H9 (cell line): ENCODE measurements around the gene TSPEAR. TPM values are rescaled to one million over a fixed set of nuclear protein-coding genes. Genes with fewer than 3 reads are reported as not detected.

Experiments used
- DNase-seq: peaks from one replicate; pipeline ENCODE4 v3.0.0-alpha.2; 2017
- H2AFZ ChIP-seq: one replicate; pipeline ENCODE4 v1.6.1; 2013; ENCODE audit warnings: mild to moderate bottlenecking, low read length, control low read depth, moderate library complexity
- H2AK5ac ChIP-seq: 2 replicates; pipeline ENCODE4 v1.6.1; 2013; ENCODE audit warnings: low read length, control low read depth, mixed read lengths; ENCODE audit not compliant: insufficient read length
- H2BK120ac ChIP-seq: one replicate; pipeline ENCODE4 v1.6.1; 2013; ENCODE audit warnings: low read depth, mild to moderate bottlenecking, low read length, control low read depth, inconsistent platforms; ENCODE audit not compliant: poor library complexity, severe bottlenecking
- H2BK12ac ChIP-seq: 2 replicates; pipeline ENCODE4 v1.6.1; 2013; ENCODE audit warnings: low read length, control low read depth, mixed read lengths, low read depth; ENCODE audit not compliant: insufficient read length
- H2BK15ac ChIP-seq: 2 replicates; pipeline ENCODE4 v1.6.1; 2013; ENCODE audit warnings: low read depth, low read length, control low read depth
- H2BK20ac ChIP-seq: one replicate; pipeline ENCODE4 v1.6.1; 2013; ENCODE audit warnings: low read depth, mild to moderate bottlenecking, low read length, control low read depth, inconsistent platforms; ENCODE audit not compliant: poor library complexity, severe bottlenecking
- H2BK5ac ChIP-seq: 2 replicates; pipeline ENCODE4 v1.6.1; 2013; ENCODE audit warnings: low read length, control low read depth, mixed read lengths; ENCODE audit not compliant: insufficient read length
- H3K14ac ChIP-seq: 2 replicates; pipeline ENCODE4 v1.6.1; 2013; ENCODE audit warnings: low read length, control low read depth; ENCODE audit not compliant: insufficient read depth
- H3K18ac ChIP-seq: 2 replicates; pipeline ENCODE4 v1.6.1; 2013; ENCODE audit warnings: low read depth, mild to moderate bottlenecking, mixed read lengths, low read length, control low read depth; ENCODE audit not compliant: insufficient read length
- H3K23ac ChIP-seq: 2 replicates; pipeline ENCODE4 v1.6.1; 2013; ENCODE audit warnings: low read length, control low read depth, mixed read lengths, low read depth; ENCODE audit not compliant: insufficient read length
- H3K23me2 ChIP-seq: 2 replicates; pipeline ENCODE4 v1.6.1; 2013; ENCODE audit warnings: low read depth, mild to moderate bottlenecking, mixed read lengths, low read length, control low read depth; ENCODE audit not compliant: insufficient read length, poor library complexity, severe bottlenecking
- H3K27ac ChIP-seq: 2 replicates; pipeline ENCODE4 v1.5.1; 2013; ENCODE audit warnings: low read length, control low read depth, mixed read lengths, low read depth; ENCODE audit not compliant: insufficient read length
- H3K27me3 ChIP-seq: 2 replicates; pipeline ENCODE4 v1.6.1; 2013; ENCODE audit warnings: low read length, control low read depth, inconsistent platforms; ENCODE audit not compliant: insufficient read depth
- H3K4ac ChIP-seq: 2 replicates; pipeline ENCODE4 v1.6.1; 2013; ENCODE audit warnings: low read depth, mild to moderate bottlenecking, control low read depth, inconsistent platforms, low read length, moderate library complexity
- H3K4me1 ChIP-seq: 2 replicates; pipeline ENCODE4 v1.6.1; 2013; ENCODE audit warnings: low read length, control low read depth, inconsistent platforms; ENCODE audit not compliant: insufficient read depth
- H3K4me2 ChIP-seq: 2 replicates; pipeline ENCODE4 v1.6.1; 2013; ENCODE audit warnings: low read length, control low read depth, mixed read lengths; ENCODE audit not compliant: insufficient read length, insufficient read depth
- H3K56ac ChIP-seq: 2 replicates; pipeline ENCODE4 v1.6.1; 2013; ENCODE audit warnings: low read depth, mild to moderate bottlenecking, mixed read lengths, low read length, control low read depth; ENCODE audit not compliant: insufficient read length
- H3K79me1 ChIP-seq: 2 replicates; pipeline ENCODE4 v1.6.1; 2013; ENCODE audit warnings: low read depth, mild to moderate bottlenecking, moderate library complexity, low read length, control low read depth, inconsistent platforms; ENCODE audit not compliant: insufficient read depth, poor library complexity, severe bottlenecking
- H3K79me2 ChIP-seq: 2 replicates; pipeline ENCODE4 v1.6.1; 2013; ENCODE audit warnings: low read length, control low read depth, inconsistent platforms; ENCODE audit not compliant: insufficient read depth
- H3K9ac ChIP-seq: 2 replicates; pipeline ENCODE4 v1.6.1; 2013; ENCODE audit warnings: low read length, control low read depth, mixed read lengths; ENCODE audit not compliant: insufficient read length; ENCODE audit errors: extremely low read depth
- H3K9me3 ChIP-seq: one replicate; pipeline ENCODE4 v1.6.1; 2013; ENCODE audit warnings: low read depth, low read length, inconsistent platforms; ENCODE audit not compliant: control insufficient read depth
- H3T11ph ChIP-seq: one replicate; pipeline ENCODE4 v1.6.1; 2013; ENCODE audit warnings: mild to moderate bottlenecking, low read length, control low read depth, inconsistent platforms
- H4K20me1 ChIP-seq: one replicate; pipeline ENCODE4 v1.6.1; 2013; ENCODE audit not compliant: control insufficient read depth, insufficient read length, insufficient read depth
- H4K5ac ChIP-seq: 2 replicates; pipeline ENCODE4 v1.6.1; 2013; ENCODE audit warnings: low read depth, mild to moderate bottlenecking, mixed read lengths, low read length, control low read depth; ENCODE audit not compliant: insufficient read length
- H4K8ac ChIP-seq: replicated peaks from 2 replicates; pipeline ENCODE4 v1.6.1; 2013; ENCODE audit warnings: low read length, control low read depth, mixed read lengths, low read depth; ENCODE audit not compliant: insufficient read length
- H4K91ac ChIP-seq: 2 replicates; pipeline ENCODE4 v1.6.1; 2013; ENCODE audit warnings: low read depth, mild to moderate bottlenecking, moderate library complexity, mixed read lengths, low read length, control low read depth; ENCODE audit not compliant: insufficient read length
- H3K27ac Mint-ChIP-seq, 3 experiments: 2 replicates in 2 of 3; 3 replicates in 1 of 3; pipeline ENCODE4 v1.8.0; 2020 to 2021; ENCODE audit warnings: mixed read lengths in 3 of 3, mild to moderate bottlenecking in 1 of 3, moderate library complexity in 1 of 3
- H3K27me3 Mint-ChIP-seq: 2 replicates; pipeline ENCODE4 v1.8.0; 2021; ENCODE audit warnings: low read depth, mild to moderate bottlenecking, moderate library complexity, mixed read lengths
- H3K36me3 Mint-ChIP-seq, 3 experiments: 2 replicates in 2 of 3; 3 replicates in 1 of 3; pipeline ENCODE4 v1.8.0; 2020 to 2021; ENCODE audit warnings: low read depth in 3 of 3, mixed read lengths in 3 of 3; ENCODE audit not compliant: insufficient read depth in 1 of 3
- H3K4me1 Mint-ChIP-seq, 2 experiments: 2 replicates each; pipeline ENCODE4 v1.8.0; 2020; ENCODE audit warnings: mixed read lengths in 2 of 2
- H3K4me3 Mint-ChIP-seq, 2 experiments: 2 replicates in 1 of 2; 3 replicates in 1 of 2; pipeline ENCODE4 v1.8.0; 2020 to 2021; ENCODE audit warnings: mild to moderate bottlenecking in 2 of 2, mixed read lengths in 2 of 2, moderate library complexity in 1 of 2
- H3K9me3 Mint-ChIP-seq, 2 experiments: 2 replicates in 1 of 2; 3 replicates in 1 of 2; pipeline ENCODE4 v1.8.0; 2020; ENCODE audit warnings: mild to moderate bottlenecking in 2 of 2, mixed read lengths in 2 of 2, moderate library complexity in 1 of 2
- WGBS: extraction: QIAGEN DNeasy Blood & Tissue Kit; methylation state at CpG from one replicate; pipeline ENCODE4 v1.1.7; 2013; ENCODE audit warnings: missing lambda C conversion rate, low lambda C conversion rate, mixed read lengths; ENCODE audit not compliant: insufficient read length; ENCODE audit errors: extremely low coverage; 5-methylcytosine and 5-hydroxymethylcytosine counted together
- total RNA-seq: library from RNA; stranded (reverse); gene quantifications from 2 replicates; pipeline ENCODE4 v1.2.1, GENCODE V29; 2021
- TF ChIP-seq, protein P1 (sequence below): fragments of 200-600 bp; sonication (generic); conservative IDR thresholded peaks from 3 replicates; pipeline ENCODE4 v1.8.0; 2021; ENCODE audit warnings: antibody characterized with exemption, mild to moderate bottlenecking

TSPEAR gene
- total RNA-seq, 1 experiment from 2014 or later: 1.3 TPM

DNA sequence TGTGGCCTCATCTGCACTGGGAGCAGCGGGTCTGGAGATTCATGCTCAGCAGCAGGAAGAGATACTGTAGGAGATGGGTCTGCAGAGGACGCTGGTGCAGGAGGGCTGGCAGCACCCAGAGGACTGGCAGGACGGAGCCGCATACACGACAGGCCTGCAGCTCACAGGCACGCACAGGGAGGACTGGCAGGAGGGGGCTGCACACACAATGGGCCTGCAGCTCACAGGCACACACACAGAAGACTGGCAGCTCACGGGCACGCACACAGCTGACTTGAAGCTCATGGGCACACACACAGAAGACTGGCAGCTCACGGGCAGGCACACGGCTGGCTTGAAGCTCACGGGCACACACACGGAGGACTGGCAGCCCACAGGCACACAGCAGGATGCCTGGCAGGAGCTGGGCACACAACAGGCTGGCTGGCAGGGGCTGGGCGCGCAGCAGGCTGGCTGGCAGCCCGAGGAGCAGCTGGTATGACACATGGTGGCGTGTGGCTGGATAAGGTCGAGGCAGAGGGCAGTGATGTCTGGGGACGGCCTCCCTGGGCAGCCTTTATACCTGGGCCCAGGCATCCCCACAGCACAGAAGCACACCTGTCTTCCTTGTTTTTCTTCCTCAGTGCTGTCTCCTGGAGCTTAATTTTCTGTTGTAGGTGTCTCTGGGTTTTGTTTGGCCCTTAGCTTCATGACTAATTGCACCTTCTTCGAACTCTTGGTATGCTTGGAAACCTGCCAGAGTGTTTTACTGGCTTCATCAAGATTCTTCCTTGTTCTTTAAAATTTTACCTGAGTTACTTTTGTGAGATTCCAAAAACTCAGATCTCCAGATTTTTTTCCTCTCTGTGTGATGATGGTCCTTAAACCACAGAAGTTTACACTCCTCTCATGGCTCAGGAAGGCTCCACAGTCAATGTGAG lies 44.7 kb downstream of the TSPEAR start, which contains the start of gene KRTAP12-2:
KRTAP12-2 (minus strand) TSS at position 527 of the 920 bp plus-strand sequence; CDS start at position 486, 41 bp downstream.
- H2AK5ac ChIP-seq: no peak within 1 kb of the TSS
- H4K5ac ChIP-seq: no peak within 1 kb of the TSS
- TF ChIP-seq, protein P1, sequence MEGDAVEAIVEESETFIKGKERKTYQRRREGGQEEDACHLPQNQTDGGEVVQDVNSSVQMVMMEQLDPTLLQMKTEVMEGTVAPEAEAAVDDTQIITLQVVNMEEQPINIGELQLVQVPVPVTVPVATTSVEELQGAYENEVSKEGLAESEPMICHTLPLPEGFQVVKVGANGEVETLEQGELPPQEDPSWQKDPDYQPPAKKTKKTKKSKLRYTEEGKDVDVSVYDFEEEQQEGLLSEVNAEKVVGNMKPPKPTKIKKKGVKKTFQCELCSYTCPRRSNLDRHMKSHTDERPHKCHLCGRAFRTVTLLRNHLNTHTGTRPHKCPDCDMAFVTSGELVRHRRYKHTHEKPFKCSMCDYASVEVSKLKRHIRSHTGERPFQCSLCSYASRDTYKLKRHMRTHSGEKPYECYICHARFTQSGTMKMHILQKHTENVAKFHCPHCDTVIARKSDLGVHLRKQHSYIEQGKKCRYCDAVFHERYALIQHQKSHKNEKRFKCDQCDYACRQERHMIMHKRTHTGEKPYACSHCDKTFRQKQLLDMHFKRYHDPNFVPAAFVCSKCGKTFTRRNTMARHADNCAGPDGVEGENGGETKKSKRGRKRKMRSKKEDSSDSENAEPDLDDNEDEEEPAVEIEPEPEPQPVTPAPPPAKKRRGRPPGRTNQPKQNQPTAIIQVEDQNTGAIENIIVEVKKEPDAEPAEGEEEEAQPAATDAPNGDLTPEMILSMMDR: no peak
- no peaks in the 10 kb centered on the region for H3K79me2 ChIP-seq
- peaks cover 4% of the 10 kb centered on the region; the same call in 1 of the 2 replicates for H3K27me3 Mint-ChIP-seq
- whole genome bisulfite sequencing: no CpG with 5 or more reads among the region's 19 CpGs
- no peak within 1 kb of the TSS for H2BK15ac ChIP-seq
- H3K4ac ChIP-seq: no peak within 1 kb of the TSS
- H2AFZ ChIP-seq: no peak within 1 kb of the TSS
- no peak within 1 kb of the TSS for H3K56ac ChIP-seq
- H3K23ac ChIP-seq: no peak within 1 kb of the TSS
- H4K8ac ChIP-seq: no peak within 1 kb of the TSS
- H3K4me1 ChIP-seq: no peaks in the 10 kb centered on the region
- no peaks in the 10 kb centered on the region for H3K27me3 ChIP-seq
- H3K79me1 ChIP-seq: no peaks in the 10 kb centered on the region
- H3K4me1 Mint-ChIP-seq: peaks cover 2 to 3% of the 10 kb centered on the region in 2 experiments
- no peak within 1 kb of the TSS for H3T11ph ChIP-seq
- H2BK20ac ChIP-seq: no peak within 1 kb of the TSS
- H3K9ac ChIP-seq: no peak within 1 kb of the TSS
- no peak within 1 kb of the TSS for H2BK12ac ChIP-seq
- H3K4me2 ChIP-seq: no peak within 1 kb of the TSS
- no peaks in the 10 kb centered on the region for H3K23me2 ChIP-seq
- H3K36me3 Mint-ChIP-seq: peaks cover 9 to 29% (median 17%) of the 10 kb centered on the region in 3 experiments
- H3K4me3 Mint-ChIP-seq: no peak within 1 kb of the TSS
- H2BK5ac ChIP-seq: no peak within 1 kb of the TSS
- DNase-seq: peak; percentile 22
- no peak within 1 kb of the TSS for H3K14ac ChIP-seq
- no peak within 1 kb of the TSS for H3K27ac Mint-ChIP-seq
- no peak within 1 kb of the TSS for H3K18ac ChIP-seq
- H4K91ac ChIP-seq: no peak within 1 kb of the TSS
- no peak within 1 kb of the TSS for H2BK120ac ChIP-seq
- no peaks in the 10 kb centered on the region for H4K20me1 ChIP-seq
- no peak within 1 kb of the TSS for H3K27ac ChIP-seq
- peaks cover 28 to 37% of the 10 kb centered on the region in 2 experiments for H3K9me3 Mint-ChIP-seq
- no peaks in the 10 kb centered on the region for H3K9me3 ChIP-seq
